ENCODE measurements around the gene TOE1. TPM values are rescaled to one million over a fixed set of nuclear protein-coding genes. Genes with fewer than 3 reads are reported as not detected.
A peak's percentile ranks its signal among the peaks of the same experiment; 100 is the strongest.
"Not testable (repeated sequence)": the region's sequence is repeated elsewhere in the genome, so short reads cannot be mapped to it uniquely, and the experiment has no call there.

TOE1 gene
- polyA plus RNA-seq (2012; ENCODE audit: low read depth, missing spikeins), result 15.6 TPM

DNA sequence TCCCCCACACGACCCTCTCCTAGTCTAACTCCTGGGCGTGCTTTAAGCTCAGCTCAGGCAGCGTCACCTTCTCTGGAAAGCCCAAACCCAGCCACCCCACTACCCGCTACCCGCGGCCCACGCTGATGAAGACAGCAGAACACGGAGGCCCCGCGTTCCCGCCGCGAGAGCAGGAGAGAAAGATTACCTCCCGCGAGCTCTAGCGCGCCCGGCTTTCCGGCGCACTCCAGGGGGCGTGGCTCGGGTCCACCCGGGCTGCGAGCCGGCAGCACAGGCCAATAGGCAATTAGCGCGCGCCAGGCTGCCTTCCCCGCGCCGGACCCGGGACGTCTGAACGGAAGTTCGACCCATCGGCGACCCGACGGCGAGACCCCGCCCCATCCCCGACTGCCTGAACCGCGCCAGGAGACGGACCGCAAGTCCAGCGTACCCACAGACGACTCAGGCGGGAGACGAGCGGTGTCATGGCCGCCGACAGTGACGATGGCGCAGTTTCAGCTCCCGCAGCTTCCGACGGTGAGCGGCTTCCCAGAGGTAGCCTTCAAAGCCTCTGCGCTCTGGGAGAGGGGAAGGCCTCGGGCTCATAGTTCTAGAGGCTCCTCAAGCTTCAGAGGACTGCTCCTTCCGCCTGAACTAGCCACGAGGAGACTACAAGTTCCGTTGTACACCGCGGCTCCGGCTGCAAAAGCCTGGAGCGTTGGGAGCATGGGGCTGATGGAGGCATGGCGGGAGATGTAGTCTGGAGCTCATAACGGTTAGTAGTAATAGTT lies at the start of gene TOE1, which contains the start of gene MUTYH:
TSS of gene TOE1 (plus strand) at position 382 of the 770 bp plus-strand sequence. CDS start at position 465, 83 bp downstream.
TSS of gene MUTYH (minus strand) at position 652 of the 770 bp plus-strand sequence. CDS start 5,935 bp downstream, outside the sequence.
- TF ChIP-seq POLR2AphosphoS5 (IDR thresholded peaks at IDR 0.05; ENCODE audit: low read depth, low read length), result peak; percentile 79; the same call in 1 of the 2 replicates
- no peak for TF ChIP-seq SPI1 (IDR thresholded peaks at IDR 0.05; ENCODE audit: low read depth, low read length)
- peak; percentile 72 for TF ChIP-seq POLR2A (IDR thresholded peaks at IDR 0.05; ENCODE audit: low read depth, low read length)
- TF ChIP-seq TAF1 (IDR thresholded peaks at IDR 0.05; ENCODE audit: low read depth, low read length), result peak; percentile 73
- FAIRE-seq, result peak; percentile 98
- DNase-seq (ENCODE audit: insufficient read length, low spot score), result peak; percentile 94

DNA sequence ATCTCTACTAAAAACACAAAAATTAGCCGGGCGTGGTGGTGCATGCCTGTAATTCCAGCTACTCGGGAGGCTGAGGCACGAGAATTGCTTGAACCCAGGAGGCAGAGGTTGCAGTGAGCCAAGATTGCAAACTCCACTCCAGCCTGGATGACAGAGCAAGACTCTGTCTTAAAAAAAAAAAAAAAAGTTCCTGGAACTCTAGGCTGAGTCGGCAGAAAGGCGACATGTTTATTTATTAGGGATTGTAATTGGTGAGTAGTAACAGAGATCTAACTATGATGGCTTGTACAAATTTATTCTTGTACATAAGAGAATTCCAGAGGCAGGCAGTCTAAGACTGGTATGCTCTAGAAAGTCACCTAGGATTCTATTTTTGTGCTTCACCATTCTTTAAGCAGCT lies 49.0 kb upstream of the TOE1 start:
- not testable (repeated sequence) for DNase-seq (ENCODE audit: insufficient read length, low spot score); FAIRE-seq

DNA sequence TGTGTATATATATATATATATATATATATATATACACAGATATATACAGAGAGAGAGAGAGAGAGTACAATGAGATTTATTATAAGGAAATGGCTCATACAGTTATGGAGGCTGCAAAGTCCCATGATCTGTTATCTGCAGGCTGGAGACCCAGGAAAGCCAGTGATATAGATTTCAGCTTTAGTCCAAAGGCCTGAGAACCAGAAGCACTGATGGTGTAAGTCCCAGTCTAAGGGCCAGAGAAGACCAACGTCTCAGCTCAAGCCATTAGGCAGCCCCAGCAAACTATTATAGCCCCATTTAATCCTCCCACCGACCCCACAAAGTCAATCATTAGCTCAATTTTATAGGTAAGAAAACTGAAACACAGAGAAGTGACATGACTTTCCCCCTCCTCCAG lies 48.3 kb upstream of the TOE1 start:
- TF ChIP-seq SPI1 (IDR thresholded peaks at IDR 0.05; ENCODE audit: low read depth, low read length) (no peak), POLR2A (IDR thresholded peaks at IDR 0.05; ENCODE audit: low read depth, low read length) (no peak), POU2F2 (IDR thresholded peaks at IDR 0.05; ENCODE audit: low read depth, low read length) (no peak), TAF1 (IDR thresholded peaks at IDR 0.05; ENCODE audit: low read depth, low read length) (no peak), POLR2AphosphoS5 (IDR thresholded peaks at IDR 0.05; ENCODE audit: low read depth, low read length) (no peak), PAX5 (IDR thresholded peaks at IDR 0.05; ENCODE audit: insufficient read depth, low read length, severe bottlenecking) (no peak)
- FAIRE-seq, result no peak
- DNase-seq (ENCODE audit: insufficient read length, low spot score), result no peak

- DNase-seq (ENCODE audit: insufficient read length, low spot score) (no peak), FAIRE-seq (no peak)
- TF ChIP-seq PAX5 (IDR thresholded peaks at IDR 0.05; ENCODE audit: insufficient read depth, low read length, severe bottlenecking), result no peak
Observed at GRCh38 chr1:45297666-45298356, 42.2 kb upstream of the TOE1 start.

- DNase-seq (ENCODE audit: insufficient read length, low spot score) (no peak), FAIRE-seq (no peak)
- TF ChIP-seq POLR2A (IDR thresholded peaks at IDR 0.05; ENCODE audit: low read depth, low read length) (no peak), TAF1 (IDR thresholded peaks at IDR 0.05; ENCODE audit: low read depth, low read length) (no peak), POU2F2 (IDR thresholded peaks at IDR 0.05; ENCODE audit: low read depth, low read length) (no peak), PAX5 (IDR thresholded peaks at IDR 0.05; ENCODE audit: insufficient read depth, low read length, severe bottlenecking) (no peak)
Observed at GRCh38 chr1:45299296-45299695, 40.7 kb upstream of the TOE1 start.

- FAIRE-seq, result peak; percentile 85
- DNase-seq (ENCODE audit: insufficient read length, low spot score), result peak; percentile 43
- TF ChIP-seq SPI1 (IDR thresholded peaks at IDR 0.05; ENCODE audit: low read depth, low read length) (no peak), POLR2A (IDR thresholded peaks at IDR 0.05; ENCODE audit: low read depth, low read length) (no peak), TAF1 (IDR thresholded peaks at IDR 0.05; ENCODE audit: low read depth, low read length) (no peak), POU2F2 (IDR thresholded peaks at IDR 0.05; ENCODE audit: low read depth, low read length) (no peak), PAX5 (IDR thresholded peaks at IDR 0.05; ENCODE audit: insufficient read depth, low read length, severe bottlenecking) (no peak), POLR2AphosphoS5 (IDR thresholded peaks at IDR 0.05; ENCODE audit: low read depth, low read length) (no peak)
Observed at GRCh38 chr1:45299981-45300668, 39.8 kb upstream of the TOE1 start.

DNA sequence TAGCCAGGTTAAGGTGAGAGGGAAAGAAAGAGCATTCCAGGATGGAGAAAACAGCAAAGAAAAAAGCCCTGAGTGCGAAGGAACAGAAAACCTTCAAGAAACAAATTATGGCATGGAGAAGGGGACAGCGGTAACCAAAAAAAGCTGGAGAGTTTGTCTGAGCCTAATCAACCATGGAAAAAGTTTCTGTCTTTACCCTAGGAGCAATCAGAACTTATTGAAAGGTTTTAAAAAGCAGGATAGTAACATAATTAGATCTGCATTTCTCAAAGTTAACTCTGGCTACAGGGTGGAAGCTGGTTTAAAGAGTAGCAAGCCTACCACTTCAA lies 39.3 kb upstream of the TOE1 start:
- no peak for TF ChIP-seq POLR2AphosphoS5 (IDR thresholded peaks at IDR 0.05; ENCODE audit: low read depth, low read length)
- no peak for TF ChIP-seq TAF1 (IDR thresholded peaks at IDR 0.05; ENCODE audit: low read depth, low read length)
- TF ChIP-seq POLR2A (IDR thresholded peaks at IDR 0.05; ENCODE audit: low read depth, low read length), result no peak
- no peak for TF ChIP-seq SPI1 (IDR thresholded peaks at IDR 0.05; ENCODE audit: low read depth, low read length)
- TF ChIP-seq POU2F2 (IDR thresholded peaks at IDR 0.05; ENCODE audit: low read depth, low read length), result no peak
- no peak for TF ChIP-seq PAX5 (IDR thresholded peaks at IDR 0.05; ENCODE audit: insufficient read depth, low read length, severe bottlenecking)
- FAIRE-seq (no peak), DNase-seq (ENCODE audit: insufficient read length, low spot score) (no peak)

DNA sequence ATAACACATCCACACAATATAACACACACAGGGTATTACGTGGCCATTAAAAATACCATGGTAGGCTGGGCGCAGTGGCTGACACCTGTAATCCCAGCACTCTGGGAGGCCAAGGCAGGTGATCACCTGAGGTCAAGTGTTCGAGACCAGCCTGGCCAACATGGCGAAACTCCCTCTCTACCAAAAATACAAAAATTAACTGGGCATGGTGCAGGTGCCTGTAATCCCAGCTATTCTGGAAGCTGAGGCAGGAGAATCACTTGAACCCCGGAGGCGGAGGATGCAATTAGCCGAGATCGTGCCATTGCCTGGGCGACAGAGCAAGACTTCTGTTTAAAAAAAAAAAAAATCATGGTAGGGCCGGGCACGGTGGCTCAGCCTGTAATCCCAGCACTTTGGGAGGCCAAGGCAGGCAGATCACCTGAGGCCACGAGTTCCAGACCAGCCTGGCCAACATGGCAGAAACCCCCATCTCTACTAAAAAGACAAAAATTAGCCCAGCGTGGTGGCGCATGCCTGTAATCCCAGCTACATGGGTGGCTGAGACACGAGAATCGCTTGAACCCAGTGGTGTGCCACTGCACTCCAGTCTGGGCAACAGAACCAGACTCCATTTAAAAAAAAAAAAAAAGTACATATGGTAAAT lies 37.3 kb upstream of the TOE1 start:
- TF ChIP-seq PAX5 (IDR thresholded peaks at IDR 0.05; ENCODE audit: insufficient read depth, low read length, severe bottlenecking), result no peak
- TF ChIP-seq POU2F2 (IDR thresholded peaks at IDR 0.05; ENCODE audit: low read depth, low read length), result no peak
- TF ChIP-seq POLR2A (IDR thresholded peaks at IDR 0.05; ENCODE audit: low read depth, low read length), result no peak
- no peak for TF ChIP-seq SPI1 (IDR thresholded peaks at IDR 0.05; ENCODE audit: low read depth, low read length)
- DNase-seq (ENCODE audit: insufficient read length, low spot score) (no peak), FAIRE-seq (no peak)

DNA sequence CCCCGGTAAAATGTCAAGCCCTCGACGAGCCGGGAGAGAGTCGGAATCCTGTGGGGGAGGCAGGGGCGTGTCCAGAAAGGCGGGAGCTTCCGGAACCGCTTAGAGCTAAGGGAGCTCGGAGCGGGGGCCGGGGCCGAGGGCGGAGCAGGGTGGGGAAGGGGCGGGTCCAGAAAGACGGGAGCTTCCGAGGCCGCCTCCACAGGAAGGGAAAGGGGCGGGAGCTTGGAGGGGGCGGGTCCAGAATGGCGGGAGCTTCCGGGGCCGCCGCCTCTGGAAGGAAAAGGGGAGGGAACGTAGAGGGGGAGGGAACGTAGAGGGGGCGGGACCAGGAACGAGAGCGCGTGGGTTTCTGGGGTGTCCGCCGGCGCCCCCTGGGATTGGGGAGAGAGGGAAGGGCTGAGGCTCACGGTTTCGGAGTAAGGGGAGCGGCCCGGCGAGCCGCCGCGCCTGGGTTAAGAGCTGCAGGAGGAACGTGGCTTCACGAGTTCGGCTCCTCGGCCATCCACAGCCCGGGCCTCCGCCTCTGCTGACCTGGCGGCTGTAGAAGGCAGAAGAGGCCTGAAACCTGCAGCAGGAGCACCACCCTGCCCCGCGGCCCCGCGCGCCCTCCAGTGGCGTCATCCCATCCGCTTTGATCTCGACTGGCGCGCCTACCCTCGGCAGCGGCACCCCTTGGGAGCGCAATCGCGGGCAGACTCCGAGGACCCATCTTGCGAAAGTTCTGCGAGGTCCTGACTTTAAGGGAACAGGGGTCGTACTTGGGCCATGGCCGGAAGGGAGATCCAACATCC lies 36.3 kb upstream of the TOE1 start:
- peak; percentile 55 for TF ChIP-seq POU2F2 (IDR thresholded peaks at IDR 0.05; ENCODE audit: low read depth, low read length)
- TF ChIP-seq SPI1 (IDR thresholded peaks at IDR 0.05; ENCODE audit: low read depth, low read length), result no peak
- peak; percentile 85 for TF ChIP-seq POLR2A (IDR thresholded peaks at IDR 0.05; ENCODE audit: low read depth, low read length)
- peak; percentile 84 for TF ChIP-seq POLR2AphosphoS5 (IDR thresholded peaks at IDR 0.05; ENCODE audit: low read depth, low read length)
- peak; percentile 80; the same call in 1 of the 2 replicates for TF ChIP-seq TAF1 (IDR thresholded peaks at IDR 0.05; ENCODE audit: low read depth, low read length)
- no peak for TF ChIP-seq PAX5 (IDR thresholded peaks at IDR 0.05; ENCODE audit: insufficient read depth, low read length, severe bottlenecking)
- DNase-seq (ENCODE audit: insufficient read length, low spot score) (peak; percentile 83), FAIRE-seq (peak; percentile 80)
